DOHH2 (cell line): ENCODE results near the gene COPS3.

Source experiments
- H3F3A ChIP-seq: fragments of 200-600 bp; sonication (generic), shearing (Covaris generic); 2 replicates; pipeline ENCODE4 v1.6.0; 2016; ENCODE audit warnings: antibody characterized with exemption, mild to moderate bottlenecking; ENCODE audit not compliant: control insufficient read depth, insufficient read depth
- H3K27ac ChIP-seq: fragments of 200-600 bp; sonication (generic); 2 replicates; pipeline ENCODE4 v1.5.1; 2014; ENCODE audit warnings: low read depth, mild to moderate bottlenecking, low read length, moderate library complexity
- H3K27me3 ChIP-seq: fragments of 200-600 bp; sonication (generic); 2 replicates; pipeline ENCODE4 v1.6.1; 2014; ENCODE audit warnings: mild to moderate bottlenecking, low read length, mixed read lengths; ENCODE audit not compliant: control insufficient read depth
- H3K36me3 ChIP-seq: fragments of 200-600 bp; sonication (generic); 2 replicates; pipeline ENCODE4 v1.6.1; 2014; ENCODE audit warnings: mild to moderate bottlenecking, low read length, moderate library complexity, mixed read lengths; ENCODE audit not compliant: control insufficient read depth
- H3K4me1 ChIP-seq: fragments of 200-600 bp; sonication (generic); 2 replicates; pipeline ENCODE4 v1.6.1; 2014; ENCODE audit warnings: mild to moderate bottlenecking, low read length, mixed read lengths; ENCODE audit not compliant: control insufficient read depth
- H3K4me2 ChIP-seq: fragments of 200-600 bp; sonication (generic); 2 replicates; pipeline ENCODE4 v1.6.0; 2014; ENCODE audit warnings: mild to moderate bottlenecking, low read length, moderate library complexity
- H3K4me3 ChIP-seq: fragments of 200-600 bp; sonication (generic); 2 replicates; pipeline ENCODE4 v1.5.1; 2014; ENCODE audit warnings: mild to moderate bottlenecking, low read length, mixed read lengths
- H3K79me2 ChIP-seq: fragments of 200-600 bp; sonication (generic); 2 replicates; pipeline ENCODE4 v1.6.1; 2014; ENCODE audit warnings: mild to moderate bottlenecking, low read length, mixed read lengths; ENCODE audit not compliant: control insufficient read depth
- H3K9me2 ChIP-seq: fragments of 200-600 bp; sonication (generic); replicated peaks from 2 replicates; pipeline ENCODE4 v1.6.1; 2014; ENCODE audit warnings: mild to moderate bottlenecking, low read length, mixed read lengths; ENCODE audit not compliant: control insufficient read depth
- H3K9me3 ChIP-seq: fragments of 200-600 bp; sonication (generic); 2 replicates; pipeline ENCODE4 v1.6.1; 2014; ENCODE audit warnings: antibody characterized with exemption, low read length, mixed read lengths; ENCODE audit not compliant: control insufficient read depth, insufficient read depth
- H4K20me1 ChIP-seq: fragments of 200-600 bp; sonication (generic); 2 replicates; pipeline ENCODE4 v1.6.0; 2014; ENCODE audit warnings: low read depth, mild to moderate bottlenecking, antibody characterized with exemption, low read length, moderate library complexity; ENCODE audit not compliant: control insufficient read depth, insufficient read depth
- EZH2phosphoT487 ChIP-seq: fragments of 200-600 bp; sonication (generic); IDR thresholded peaks from 2 replicates; pipeline ENCODE4 v1.6.1; 2017; ENCODE audit warnings: borderline replicate concordance, mild to moderate bottlenecking, antibody characterized with exemption, low read length, moderate library complexity, mixed read lengths
- TF ChIP-seq, protein P1 (sequence below): fragments of 200-600 bp; sonication (generic); IDR thresholded peaks from one replicate; pipeline ENCODE4 v1.5.1; 2014; ENCODE audit warnings: antibody characterized with exemption, mild to moderate bottlenecking, low read depth, low read length; ENCODE audit not compliant: poor library complexity, severe bottlenecking

COPS3 gene

GRCh38 chr17:17232303-17232621 lies 48.8 kb downstream of the COPS3 start:
- H3K9me3 ChIP-seq, result no peaks in the 10 kb centered on the region
- H3K4me1 ChIP-seq, result peaks cover 14% of the 10 kb centered on the region
- no peaks in the 10 kb centered on the region for H3K9me2 ChIP-seq
- no peak overlapping the region for H3K27ac ChIP-seq
- no peak overlapping the region for H3K4me3 ChIP-seq
- peaks cover 18% of the 10 kb centered on the region for H3K79me2 ChIP-seq
- H3K27me3 ChIP-seq, result no peaks in the 10 kb centered on the region
- H3F3A ChIP-seq, result no peaks in the 10 kb centered on the region
- peaks cover 2% of the 10 kb centered on the region; the same call in 1 of the 2 replicates for H3K36me3 ChIP-seq
- no peak overlapping the region for H3K4me2 ChIP-seq
- no peaks in the 10 kb centered on the region; the same call in 1 of the 2 replicates for H4K20me1 ChIP-seq
- no peak for TF ChIP-seq EZH2phosphoT487
- TF ChIP-seq, protein P1, sequence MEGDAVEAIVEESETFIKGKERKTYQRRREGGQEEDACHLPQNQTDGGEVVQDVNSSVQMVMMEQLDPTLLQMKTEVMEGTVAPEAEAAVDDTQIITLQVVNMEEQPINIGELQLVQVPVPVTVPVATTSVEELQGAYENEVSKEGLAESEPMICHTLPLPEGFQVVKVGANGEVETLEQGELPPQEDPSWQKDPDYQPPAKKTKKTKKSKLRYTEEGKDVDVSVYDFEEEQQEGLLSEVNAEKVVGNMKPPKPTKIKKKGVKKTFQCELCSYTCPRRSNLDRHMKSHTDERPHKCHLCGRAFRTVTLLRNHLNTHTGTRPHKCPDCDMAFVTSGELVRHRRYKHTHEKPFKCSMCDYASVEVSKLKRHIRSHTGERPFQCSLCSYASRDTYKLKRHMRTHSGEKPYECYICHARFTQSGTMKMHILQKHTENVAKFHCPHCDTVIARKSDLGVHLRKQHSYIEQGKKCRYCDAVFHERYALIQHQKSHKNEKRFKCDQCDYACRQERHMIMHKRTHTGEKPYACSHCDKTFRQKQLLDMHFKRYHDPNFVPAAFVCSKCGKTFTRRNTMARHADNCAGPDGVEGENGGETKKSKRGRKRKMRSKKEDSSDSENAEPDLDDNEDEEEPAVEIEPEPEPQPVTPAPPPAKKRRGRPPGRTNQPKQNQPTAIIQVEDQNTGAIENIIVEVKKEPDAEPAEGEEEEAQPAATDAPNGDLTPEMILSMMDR, result no peak

DNA sequence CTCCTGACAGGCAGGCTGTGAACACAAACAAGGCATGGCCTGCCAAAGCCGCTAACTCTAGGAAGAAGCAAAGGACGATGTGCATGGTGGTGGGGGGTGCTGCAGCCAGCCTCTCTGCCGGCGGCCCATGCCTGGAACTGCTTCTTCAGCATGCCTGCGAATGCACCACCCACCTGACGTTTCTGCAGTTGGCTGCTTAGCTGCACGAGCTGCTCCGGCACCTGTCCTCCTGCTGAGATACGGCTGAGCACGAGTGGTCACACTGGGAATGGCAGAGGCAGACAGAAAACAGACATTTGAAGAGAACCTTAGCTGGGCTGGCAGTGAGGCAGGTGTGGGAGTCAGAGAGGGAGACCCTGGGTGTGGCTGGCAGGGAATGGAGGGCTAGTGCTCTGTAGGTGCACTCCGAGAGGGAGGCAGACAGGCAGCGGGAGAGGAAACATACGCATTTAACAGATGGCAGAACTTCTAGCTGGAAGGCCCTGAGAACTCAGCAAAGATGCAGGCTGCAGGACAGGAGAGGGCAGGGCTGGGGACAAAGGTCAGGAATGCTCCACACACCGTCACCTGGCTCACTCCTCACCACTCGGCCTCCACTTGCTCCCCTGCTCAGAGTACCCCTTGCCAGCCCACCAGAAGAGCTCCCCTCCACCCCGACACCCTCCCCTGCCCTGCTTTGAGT lies 49.3 kb downstream of the COPS3 start:
- Histone ChIP-seq H3K27ac (no peak overlapping the region), H4K20me1 (no peaks in the 10 kb centered on the region; the same call in 1 of the 2 replicates), H3K79me2 (peaks cover 17% of the 10 kb centered on the region), H3F3A (no peaks in the 10 kb centered on the region), H3K27me3 (no peaks in the 10 kb centered on the region), H3K4me3 (no peak overlapping the region), H3K9me2 (no peaks in the 10 kb centered on the region), H3K9me3 (no peaks in the 10 kb centered on the region), H3K36me3 (peaks cover 2% of the 10 kb centered on the region; the same call in 1 of the 2 replicates), H3K4me2 (no peak overlapping the region), H3K4me1 (peaks cover 14% of the 10 kb centered on the region)
- TF ChIP-seq, protein P1, result no peak
- TF ChIP-seq EZH2phosphoT487, result no peak

GRCh38 chr17:17229416-17230384 lies 51.3 kb downstream of the COPS3 start:
- no peaks in the 10 kb centered on the region for H3K79me2 ChIP-seq
- H3K27ac ChIP-seq, result no peak overlapping the region
- peaks cover 16% of the 10 kb centered on the region for H3K36me3 ChIP-seq
- no peak overlapping the region for H3K4me3 ChIP-seq
- no peaks in the 10 kb centered on the region for H3K9me3 ChIP-seq
- no peak overlapping the region for H3K4me2 ChIP-seq
- H3K9me2 ChIP-seq, result no peaks in the 10 kb centered on the region
- H3K4me1 ChIP-seq, result no peaks in the 10 kb centered on the region
- H3K27me3 ChIP-seq, result no peaks in the 10 kb centered on the region
- H3F3A ChIP-seq, result no peaks in the 10 kb centered on the region
- TF ChIP-seq, protein P1, result no peak
- no peak for TF ChIP-seq EZH2phosphoT487
- H4K20me1 ChIP-seq, result no peaks in the 10 kb centered on the region
